ENCODE results near the gene KIF23. TPM values are rescaled to one million over a fixed set of nuclear protein-coding genes. Genes with fewer than 3 reads are reported as not detected.

KIF23 gene
- total RNA-seq, 2 donors from 2014 or later: 2.6 to 7.4 TPM

DNA sequence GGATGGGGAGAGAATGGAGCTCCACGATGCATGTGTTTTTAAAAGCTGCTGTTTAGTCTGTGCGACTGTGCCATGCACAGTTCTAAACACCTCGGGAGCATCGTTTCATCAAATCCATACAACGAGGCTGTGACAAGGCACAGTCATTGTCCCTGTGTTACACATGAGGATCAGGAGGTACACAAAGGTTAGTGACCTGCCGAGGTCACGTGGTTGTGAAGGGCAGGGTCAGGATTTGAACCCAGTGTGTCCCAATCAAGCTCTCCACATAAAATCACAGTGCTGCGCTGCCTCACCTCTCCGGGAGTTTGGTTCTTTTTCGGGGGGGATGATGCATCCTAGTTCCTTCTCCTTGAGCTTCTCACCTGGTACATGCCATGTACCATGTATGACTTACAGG, 18.7 kb upstream of the KIF23 start:
- no peak for DNase-seq (ENCODE audit: low spot score)
- TF ChIP-seq, protein P1, sequence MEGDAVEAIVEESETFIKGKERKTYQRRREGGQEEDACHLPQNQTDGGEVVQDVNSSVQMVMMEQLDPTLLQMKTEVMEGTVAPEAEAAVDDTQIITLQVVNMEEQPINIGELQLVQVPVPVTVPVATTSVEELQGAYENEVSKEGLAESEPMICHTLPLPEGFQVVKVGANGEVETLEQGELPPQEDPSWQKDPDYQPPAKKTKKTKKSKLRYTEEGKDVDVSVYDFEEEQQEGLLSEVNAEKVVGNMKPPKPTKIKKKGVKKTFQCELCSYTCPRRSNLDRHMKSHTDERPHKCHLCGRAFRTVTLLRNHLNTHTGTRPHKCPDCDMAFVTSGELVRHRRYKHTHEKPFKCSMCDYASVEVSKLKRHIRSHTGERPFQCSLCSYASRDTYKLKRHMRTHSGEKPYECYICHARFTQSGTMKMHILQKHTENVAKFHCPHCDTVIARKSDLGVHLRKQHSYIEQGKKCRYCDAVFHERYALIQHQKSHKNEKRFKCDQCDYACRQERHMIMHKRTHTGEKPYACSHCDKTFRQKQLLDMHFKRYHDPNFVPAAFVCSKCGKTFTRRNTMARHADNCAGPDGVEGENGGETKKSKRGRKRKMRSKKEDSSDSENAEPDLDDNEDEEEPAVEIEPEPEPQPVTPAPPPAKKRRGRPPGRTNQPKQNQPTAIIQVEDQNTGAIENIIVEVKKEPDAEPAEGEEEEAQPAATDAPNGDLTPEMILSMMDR (IDR thresholded peaks at IDR 0.05): no peak
- no peak for TF ChIP-seq POLR2A (IDR thresholded peaks at IDR 0.05)
- TF ChIP-seq POLR2AphosphoS5 (IDR thresholded peaks at IDR 0.05): no peak
- intact Hi-C loops (cut with DNase I): loop anchor here (2.0 kb wide), 1 partner anchor 337 kb away; no protein-coding TSS in a partner anchor
- Histone ChIP-seq H3K4me3 (no peak overlapping the region), H3K9me3 (no peaks in the 10 kb centered on the region), H3K27me3 (replicated peaks; ENCODE audit: insufficient read depth) (no peaks in the 10 kb centered on the region), H3K27ac (no peak overlapping the region), H3K36me3 (no peaks in the 10 kb centered on the region), H3K4me1 (replicated peaks) (peaks cover 4% of the 10 kb centered on the region)
- WGBS: 92% methylated on average over 10 of the region's 10 CpGs

DNA sequence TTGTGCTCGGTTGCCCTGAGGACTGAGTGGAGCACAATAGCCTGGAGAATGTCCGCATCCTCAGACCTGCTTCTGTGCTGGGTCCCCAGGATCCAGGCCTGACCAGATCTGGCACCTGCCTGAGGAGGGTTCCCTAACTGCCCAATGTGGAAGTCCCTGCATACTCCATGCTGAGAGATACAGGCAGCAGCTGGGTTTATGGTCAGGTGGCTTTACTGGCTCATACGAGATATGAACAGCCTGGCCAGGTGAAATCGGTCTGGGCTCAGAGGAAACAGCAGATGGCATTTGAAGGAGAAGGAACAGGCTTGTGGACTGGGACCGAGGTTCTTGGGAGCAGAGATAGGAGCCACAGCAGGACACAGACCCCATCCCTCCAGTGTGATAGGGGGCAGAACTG, 18.2 kb upstream of the KIF23 start:
- no peaks in the 10 kb centered on the region for H3K27me3 ChIP-seq (replicated peaks; ENCODE audit: insufficient read depth)
- TF ChIP-seq, protein P1 (IDR thresholded peaks at IDR 0.05): no peak
- TF ChIP-seq POLR2AphosphoS5 (IDR thresholded peaks at IDR 0.05): no peak
- TF ChIP-seq POLR2A (IDR thresholded peaks at IDR 0.05): no peak
- intact Hi-C loops (cut with DNase I): loop anchor here (2.0 kb wide), 1 partner anchor 337 kb away; no protein-coding TSS in a partner anchor
- no peak overlapping the region for H3K27ac ChIP-seq
- H3K4me1 ChIP-seq (replicated peaks): peaks cover 4% of the 10 kb centered on the region
- no peaks in the 10 kb centered on the region for H3K36me3 ChIP-seq
- no peak overlapping the region for H3K4me3 ChIP-seq
- 86% methylated on average over 5 of the region's 5 CpGs for WGBS
- DNase-seq (ENCODE audit: low spot score): no peak
- no peaks in the 10 kb centered on the region for H3K9me3 ChIP-seq

DNA sequence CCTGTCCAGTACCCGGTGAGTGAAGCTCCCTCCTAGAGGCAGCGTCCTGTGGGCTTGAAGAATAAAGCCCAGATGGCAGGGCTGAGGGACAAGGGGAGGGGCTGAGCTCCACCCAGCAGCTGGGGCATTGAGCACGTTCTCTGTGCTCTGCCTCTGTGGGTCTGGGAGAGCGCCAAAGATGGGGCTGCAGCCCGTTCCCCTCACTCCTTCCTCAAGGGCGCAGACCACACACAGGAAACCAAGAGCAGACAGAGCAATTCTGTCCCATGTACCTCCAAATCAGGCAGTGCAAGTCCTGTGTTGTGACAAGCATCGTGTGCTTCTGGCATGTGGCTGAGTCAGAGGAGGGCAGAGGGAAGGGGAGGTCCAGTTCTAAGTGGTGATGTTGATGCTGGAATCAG, 15.7 kb upstream of the KIF23 start:
- DNase-seq (ENCODE audit: low spot score): no peak
- WGBS: 34% methylated on average over 7 of the region's 7 CpGs
- TF ChIP-seq, protein P1 (IDR thresholded peaks at IDR 0.05): no peak
- TF ChIP-seq POLR2AphosphoS5 (IDR thresholded peaks at IDR 0.05) (no peak), POLR2A (IDR thresholded peaks at IDR 0.05) (no peak)
- no peaks in the 10 kb centered on the region for H3K9me3 ChIP-seq
- no peaks in the 10 kb centered on the region for H3K36me3 ChIP-seq
- no peak overlapping the region for H3K27ac ChIP-seq
- intact Hi-C loops (cut with DNase I): no loop called here
- H3K27me3 ChIP-seq (replicated peaks; ENCODE audit: insufficient read depth): no peaks in the 10 kb centered on the region
- no peak overlapping the region for H3K4me3 ChIP-seq
- H3K4me1 ChIP-seq (replicated peaks): peaks cover 4% of the 10 kb centered on the region

DNA sequence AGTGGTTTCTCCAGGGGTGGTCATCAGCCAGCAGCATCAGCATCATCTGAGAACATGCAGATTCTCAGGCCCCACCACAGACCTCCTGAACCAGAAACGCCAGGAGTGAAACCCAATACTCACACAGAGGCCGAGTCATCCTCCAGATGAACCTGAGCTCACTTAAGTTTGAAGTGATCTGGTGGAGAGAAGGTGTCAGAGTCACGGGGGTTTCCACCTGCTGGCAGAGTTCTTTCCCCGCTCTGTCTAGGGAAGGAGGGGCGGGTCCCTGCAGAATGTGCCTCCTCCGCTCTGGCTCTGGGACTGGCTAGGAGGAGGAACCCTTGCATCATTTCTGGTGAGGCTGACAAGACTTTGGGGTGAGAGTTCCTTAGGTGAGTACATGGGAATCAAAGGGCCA, 13.3 kb upstream of the KIF23 start:
- H3K4me3 ChIP-seq: no peak overlapping the region
- no peaks in the 10 kb centered on the region for H3K4me1 ChIP-seq (replicated peaks)
- no peak for DNase-seq (ENCODE audit: low spot score)
- H3K27ac ChIP-seq: no peak overlapping the region
- H3K36me3 ChIP-seq: no peaks in the 10 kb centered on the region
- 79% methylated on average over 6 of the region's 6 CpGs for WGBS
- H3K9me3 ChIP-seq: no peaks in the 10 kb centered on the region
- TF ChIP-seq, protein P1 (IDR thresholded peaks at IDR 0.05): no peak
- TF ChIP-seq POLR2A (IDR thresholded peaks at IDR 0.05) (no peak), POLR2AphosphoS5 (IDR thresholded peaks at IDR 0.05) (no peak)
- H3K27me3 ChIP-seq (replicated peaks; ENCODE audit: insufficient read depth): no peaks in the 10 kb centered on the region
- intact Hi-C loops (cut with DNase I): no loop called here

DNA sequence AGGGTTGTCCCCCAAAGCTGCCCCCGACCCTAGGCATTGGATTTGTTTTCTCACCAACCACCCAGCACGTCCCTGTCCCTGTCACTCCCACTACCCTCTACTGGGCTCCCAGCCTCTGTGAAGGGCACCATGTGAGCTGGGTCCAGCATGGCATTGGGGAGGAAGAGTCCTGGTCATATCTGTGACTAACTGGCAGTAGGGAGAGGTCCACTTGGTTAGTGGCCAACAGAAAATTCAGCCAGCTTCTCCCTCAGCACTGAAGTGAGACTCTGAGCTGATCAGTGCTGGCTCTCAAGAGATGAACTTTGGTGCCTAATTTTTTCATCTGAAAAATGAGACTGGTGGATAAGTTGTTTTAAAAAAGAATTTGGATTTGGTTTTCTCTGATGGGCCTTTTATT, 11.3 kb upstream of the KIF23 start:
- Histone ChIP-seq H3K9me3 (no peaks in the 10 kb centered on the region), H3K4me3 (no peak overlapping the region), H3K36me3 (no peaks in the 10 kb centered on the region), H3K4me1 (replicated peaks) (no peaks in the 10 kb centered on the region), H3K27ac (no peak overlapping the region), H3K27me3 (replicated peaks; ENCODE audit: insufficient read depth) (no peaks in the 10 kb centered on the region)
- 94% methylated on average over 2 of the region's 2 CpGs for WGBS
- no peak for DNase-seq (ENCODE audit: low spot score)
- TF ChIP-seq POLR2AphosphoS5 (IDR thresholded peaks at IDR 0.05) (no peak), POLR2A (IDR thresholded peaks at IDR 0.05) (no peak)
- TF ChIP-seq, protein P1 (IDR thresholded peaks at IDR 0.05): no peak
- intact Hi-C loops (cut with DNase I): no loop called here
